Activated CD4-positive, alpha-beta T cell treated with anti-CD3 and anti-CD28 coated beads, Interleukin-2, amount 50 U/mL, for 48 hours (primary cell): ENCODE measurements around the gene MOCS1.
"Not testable (repeated sequence)": the region's sequence is repeated elsewhere in the genome, so short reads cannot be mapped to it uniquely, and the experiment has no call there.

Experiments used
- DNase-seq, 2 experiments: peaks; one replicate each; pipeline ENCODE4 v3.0.0-alpha.2; 2020

Gene MOCS1

DNA sequence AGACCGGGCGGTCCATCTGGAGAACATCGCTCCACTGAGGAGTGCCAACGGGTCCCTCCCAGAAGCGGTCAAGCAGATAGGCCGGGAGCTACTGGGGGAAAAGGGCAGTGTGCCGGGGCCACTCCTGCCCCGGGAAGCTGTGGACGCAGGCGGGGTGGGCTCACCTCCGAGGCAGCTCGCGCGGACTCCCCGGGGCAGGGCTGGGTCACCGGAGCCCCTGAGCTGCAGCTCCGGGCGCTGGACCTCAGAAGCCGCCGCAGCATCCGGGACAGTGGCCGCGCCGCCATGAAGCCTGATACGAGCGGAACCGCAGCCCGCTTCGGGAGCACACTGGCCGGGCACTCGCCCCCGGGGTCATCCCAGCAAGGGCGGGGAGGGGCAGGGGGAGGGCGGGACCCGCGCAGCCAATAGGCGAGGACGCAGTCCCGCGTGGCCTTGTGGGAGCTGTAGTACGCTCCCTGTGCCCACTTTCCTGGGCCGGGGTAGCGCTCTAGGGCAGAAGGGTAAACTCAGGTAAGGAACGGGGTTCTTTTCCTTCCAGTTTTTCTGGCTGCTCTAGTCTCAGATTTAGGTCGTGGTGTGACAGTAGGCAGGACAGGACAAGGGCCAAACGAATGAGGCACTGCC lies at the start of gene MOCS1:
Gene MOCS1, minus strand, starts transcription at position 332 of the 627 bp plus-strand sequence. Its CDS starts 45 bp downstream, at position 287.
- peak; percentile 52 to 56 for DNase-seq

- no peak for DNase-seq
Observed at GRCh38 chr6:39984051-39984450, 49.8 kb upstream of the MOCS1 start.

GRCh38 chr6:39983193-39983592 lies 48.9 kb upstream of the MOCS1 start:
- no peak for DNase-seq

- DNase-seq: no peak
Observed at GRCh38 chr6:39982720-39983119, 48.5 kb upstream of the MOCS1 start.

DNA sequence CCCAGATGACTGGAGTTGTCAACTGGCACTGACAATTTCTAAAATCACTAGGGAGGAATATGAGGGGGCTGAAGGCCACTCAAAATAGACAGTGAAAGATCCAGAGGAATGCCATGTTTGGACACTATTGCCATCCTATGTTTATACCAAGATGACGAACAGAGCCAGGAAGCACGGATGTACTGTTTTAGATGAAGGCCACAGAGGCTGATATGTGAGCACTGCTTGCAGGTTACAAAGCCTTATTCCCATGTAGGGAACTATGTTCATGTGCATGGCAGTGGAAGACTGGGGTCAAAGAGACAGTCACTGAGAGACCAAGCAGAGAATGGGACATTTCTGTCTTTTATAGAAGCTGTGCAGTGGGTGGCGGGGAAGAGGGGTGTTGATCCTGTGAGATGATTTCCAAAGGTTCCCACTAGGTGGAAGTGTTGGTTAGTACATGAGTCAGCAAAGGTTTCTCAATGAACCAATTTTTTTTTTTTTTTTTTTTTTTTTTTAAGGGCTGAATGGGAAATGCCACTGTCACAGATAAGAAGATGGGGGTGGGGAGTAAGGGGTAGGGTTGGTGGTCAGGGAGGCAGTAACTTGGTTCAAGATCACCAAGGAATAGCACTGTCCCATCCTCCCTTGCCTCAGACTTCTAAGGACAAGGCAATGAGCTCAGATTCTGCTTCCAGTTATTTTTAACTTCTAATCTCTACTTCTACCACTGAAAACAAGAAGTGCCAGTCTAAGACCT lies 46.7 kb upstream of the MOCS1 start:
- no peak for DNase-seq

- DNase-seq: no peak
Observed at GRCh38 chr6:39979461-39980328, 45.4 kb upstream of the MOCS1 start.

DNA sequence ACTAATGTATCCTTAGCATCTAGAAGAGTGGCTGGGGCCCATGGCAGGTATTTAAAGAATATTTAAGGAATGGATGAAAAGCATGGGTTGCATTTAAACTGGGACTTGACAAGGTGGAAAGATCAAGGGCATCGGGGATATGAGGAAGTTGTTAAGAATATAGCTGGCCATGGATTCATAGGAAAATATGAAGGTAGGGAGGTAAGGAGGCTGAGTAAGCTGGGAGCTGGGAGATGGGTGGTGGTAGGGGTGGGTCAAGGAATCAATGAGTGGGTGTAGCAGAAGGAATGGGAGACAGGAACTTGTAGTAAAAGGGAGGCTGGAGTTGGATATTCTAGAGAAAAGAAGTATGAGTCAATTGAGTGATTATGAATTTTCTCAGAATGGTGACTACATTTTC lies 44.0 kb upstream of the MOCS1 start:
- no peak for DNase-seq

DNA sequence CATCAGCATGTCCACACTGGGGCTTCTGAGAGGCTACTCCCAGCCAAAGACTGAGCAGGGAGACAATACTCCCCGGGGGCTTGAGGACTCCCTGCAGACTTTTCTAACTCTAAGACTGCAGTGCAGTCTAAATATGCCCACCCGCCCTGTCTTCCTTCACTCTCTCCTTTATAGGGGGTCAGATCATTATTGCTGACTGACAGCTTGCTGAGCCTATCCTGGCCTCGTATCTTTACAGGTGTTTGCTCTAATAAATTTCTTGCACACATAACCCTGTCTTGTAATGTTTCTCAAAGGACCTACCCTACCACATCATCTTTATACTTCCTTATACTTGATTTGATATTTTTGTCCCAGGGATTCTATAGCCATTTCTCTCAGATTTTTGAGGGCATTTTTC lies 39.4 kb upstream of the MOCS1 start:
- no peak for DNase-seq

GRCh38 chr6:39972717-39973116 lies 38.5 kb upstream of the MOCS1 start:
- not testable (repeated sequence) for DNase-seq

DNA sequence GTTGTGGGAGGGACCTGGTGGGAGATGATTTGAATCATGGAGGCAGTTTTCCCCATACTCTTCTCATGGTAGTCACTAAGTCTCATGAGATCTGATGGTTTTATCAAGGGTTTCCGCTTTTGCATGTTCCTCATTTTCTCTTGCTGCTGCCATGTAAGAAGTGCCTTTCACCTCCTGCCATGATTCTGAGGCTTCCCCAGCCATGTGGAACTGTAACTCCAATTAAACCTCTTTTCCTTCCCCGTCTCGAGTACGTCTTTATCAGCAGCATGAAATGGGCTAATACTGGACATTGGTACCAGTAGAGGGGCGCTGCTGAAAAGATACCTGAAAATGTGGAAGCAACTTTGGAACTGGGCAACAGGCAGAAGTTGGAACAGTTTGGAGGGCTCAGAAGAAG lies 36.9 kb upstream of the MOCS1 start:
- DNase-seq: not testable (repeated sequence)

DNA sequence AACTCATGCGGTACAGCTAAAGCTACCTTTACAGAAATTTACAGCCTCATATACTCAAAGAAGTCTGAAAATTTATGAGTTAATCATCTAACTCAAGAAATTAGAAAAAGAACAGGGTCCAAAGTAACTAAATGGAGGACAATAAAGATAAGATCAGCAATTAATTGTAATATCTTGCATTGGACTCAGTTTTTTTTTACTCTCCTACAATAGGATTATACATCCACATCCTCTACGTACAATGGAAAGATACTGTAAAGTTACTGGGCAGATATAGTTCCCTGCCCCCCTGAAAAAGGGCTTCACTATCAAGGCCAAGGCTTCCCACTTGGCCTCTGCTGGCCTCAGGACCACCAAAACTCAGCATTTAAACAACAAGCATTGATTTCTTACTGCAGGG lies 31.5 kb upstream of the MOCS1 start:
- no peak for DNase-seq

GRCh38 chr6:39964530-39964929 lies 30.3 kb upstream of the MOCS1 start:
- no peak for DNase-seq

DNA sequence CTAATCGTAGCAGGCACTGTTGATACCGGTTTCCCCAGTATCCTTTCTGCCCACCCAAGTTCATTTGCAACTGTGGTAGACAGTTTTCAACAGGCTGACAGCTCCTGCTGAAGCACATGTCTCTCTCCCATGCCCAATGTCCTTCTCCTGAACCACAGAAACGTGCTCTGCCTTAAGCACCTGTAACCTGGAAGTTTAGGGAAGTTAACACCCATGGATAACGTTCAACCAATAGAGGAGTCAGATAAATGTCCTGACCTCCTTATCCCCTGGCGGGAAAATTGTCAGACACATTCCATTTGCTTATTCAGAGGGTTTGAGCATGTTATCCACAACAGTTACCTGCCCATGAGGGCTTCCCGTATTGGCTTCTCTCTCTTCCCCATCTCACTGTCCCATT lies 29.8 kb upstream of the MOCS1 start:
- no peak for DNase-seq

DNA sequence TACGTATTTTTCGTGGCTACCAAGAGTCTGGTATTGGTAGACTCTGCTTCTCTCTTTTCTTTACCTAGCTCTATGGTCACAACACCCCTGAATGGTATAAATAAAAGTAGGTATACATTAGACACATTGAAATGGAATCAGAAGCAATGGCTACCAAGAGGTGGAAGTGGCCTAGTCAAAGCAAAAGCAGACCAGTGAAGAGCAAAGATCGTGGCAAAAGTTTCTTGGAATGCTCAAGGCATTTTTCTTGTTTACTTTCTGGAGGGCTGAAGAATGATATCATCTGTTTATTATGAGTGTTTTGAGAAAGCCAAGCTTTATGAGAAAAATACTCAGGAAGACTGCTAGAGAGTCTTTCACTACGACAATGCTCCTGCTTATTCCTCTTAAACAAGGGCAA lies 28.6 kb upstream of the MOCS1 start:
- DNase-seq: no peak

DNA sequence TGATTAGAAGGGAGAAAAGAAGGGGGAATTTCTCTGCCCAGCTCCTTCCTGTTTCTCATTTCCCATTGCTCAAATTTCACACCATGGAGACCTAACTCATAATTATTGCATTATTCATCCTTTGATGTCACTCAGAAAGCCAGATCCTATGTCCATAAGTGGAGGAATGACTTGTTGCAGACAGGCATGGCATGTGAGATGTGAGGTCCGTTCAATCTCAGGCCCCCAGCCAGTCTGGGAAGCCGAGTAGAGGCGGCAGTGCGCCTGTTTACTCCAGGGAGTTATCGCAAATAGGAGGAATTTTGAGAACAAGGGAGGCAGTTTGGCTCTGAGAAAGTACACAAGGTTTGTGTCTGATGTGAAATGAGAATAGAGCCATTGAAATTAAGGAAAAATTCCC lies 26.9 kb upstream of the MOCS1 start:
- no peak for DNase-seq

DNA sequence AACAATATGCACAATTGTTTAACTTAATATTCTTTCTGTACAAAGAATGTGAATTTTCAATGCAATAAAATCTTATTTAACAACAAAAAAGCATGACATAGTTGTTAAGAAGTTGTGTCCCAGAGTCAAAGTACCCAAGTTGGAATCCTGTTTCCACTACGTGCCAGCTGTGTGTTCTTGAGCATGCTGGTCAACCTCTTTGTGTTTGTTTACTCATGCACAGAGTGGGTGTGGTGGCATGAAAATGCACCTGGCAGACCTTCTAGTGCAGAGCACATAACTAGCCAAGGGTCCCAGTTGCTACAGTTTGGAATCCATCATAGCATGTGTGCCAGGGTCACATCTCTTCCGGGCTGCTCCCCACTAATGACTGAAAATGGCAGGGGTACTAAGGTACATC lies 24.7 kb upstream of the MOCS1 start:
- no peak for DNase-seq

DNA sequence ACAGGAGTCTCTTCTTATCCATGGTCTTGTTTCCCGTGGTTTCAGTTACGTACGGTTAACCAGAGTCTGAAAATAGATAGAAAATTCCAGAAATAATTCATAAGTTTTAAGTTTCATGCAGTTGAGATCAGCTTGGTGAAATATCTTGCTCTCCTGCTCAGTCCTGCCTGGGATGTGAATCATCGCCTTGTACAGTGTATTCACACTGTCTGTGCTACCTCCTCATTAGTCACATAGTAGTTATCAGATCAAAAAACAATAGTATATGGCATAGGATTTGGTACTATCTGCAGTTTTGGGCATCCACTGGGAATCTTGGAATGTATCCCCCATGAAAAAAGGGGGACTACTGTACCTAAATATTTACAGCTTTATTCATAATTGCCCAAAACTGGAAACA lies 22.7 kb upstream of the MOCS1 start:
- DNase-seq: no peak

DNA sequence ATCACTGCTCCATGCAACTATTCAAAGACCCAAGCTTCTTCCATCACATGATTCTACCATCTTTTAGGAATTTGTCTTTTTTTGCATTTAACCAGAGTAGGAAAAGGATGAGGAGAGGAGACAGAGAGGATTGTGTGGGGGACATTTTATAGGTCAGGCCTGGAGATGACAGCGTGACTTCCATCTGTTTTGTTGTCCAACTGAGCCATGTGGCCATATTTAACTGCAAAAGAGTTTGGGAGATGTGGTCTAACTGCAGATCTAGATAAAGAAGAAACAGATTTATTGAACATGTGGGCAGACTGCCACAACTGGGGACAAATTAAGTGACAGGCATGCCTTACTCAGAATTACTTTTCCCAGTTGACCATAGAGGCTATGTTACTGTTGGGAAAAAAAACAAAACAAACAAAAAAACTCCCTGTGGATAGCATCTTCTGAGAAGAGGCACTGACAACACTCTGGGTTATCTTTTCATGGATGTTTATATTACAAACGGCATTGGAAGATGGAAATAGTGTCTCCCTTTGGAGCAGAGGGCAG lies 18.9 kb upstream of the MOCS1 start:
- no peak for DNase-seq

DNA sequence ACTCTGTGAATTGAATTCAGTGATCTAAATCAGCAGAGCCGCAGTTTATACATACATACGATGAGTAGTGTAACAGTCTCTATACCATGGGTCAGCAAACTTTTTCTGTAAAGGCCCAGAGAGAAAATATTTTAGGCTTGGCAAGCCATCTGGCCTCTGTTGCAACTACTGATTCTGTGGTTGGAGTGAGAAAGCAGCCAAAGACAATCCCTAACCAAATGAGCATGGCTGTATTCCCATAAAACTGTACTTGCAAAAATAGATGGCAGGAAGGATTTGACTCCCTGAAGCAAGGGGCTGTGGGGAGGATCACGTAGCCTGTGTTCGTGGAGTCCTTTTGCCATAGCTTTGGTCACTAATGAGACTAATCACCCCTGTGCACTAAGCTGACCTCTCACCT lies 17.9 kb upstream of the MOCS1 start:
- no peak for DNase-seq

- DNase-seq: no peak
Observed at GRCh38 chr6:39951716-39952115, 17.5 kb upstream of the MOCS1 start.

- no peak for DNase-seq
Observed at GRCh38 chr6:39951191-39951590, 16.9 kb upstream of the MOCS1 start.

GRCh38 chr6:39950125-39950720 lies 16.0 kb upstream of the MOCS1 start:
- no peak for DNase-seq

GRCh38 chr6:39948199-39948791 lies 14.0 kb upstream of the MOCS1 start:
- DNase-seq: no peak
